Keratinocyte (primary cell): ENCODE measurements around the gene FAM120B. TPM values are rescaled to one million over a fixed set of nuclear protein-coding genes. Genes with fewer than 3 reads are reported as not detected.

Experiments
- DNase-seq: peaks from one replicate; pipeline ENCODE4 v3.0.0-alpha.2; 2011; ENCODE audit warnings: low read depth, missing footprints, low spot score
- FAIRE-seq: peaks from 2 replicates; lab custom pipeline; 2011; peaks lifted over from hg19 to GRCh38; lab: Jason Lieb, UNC
- H2AFZ ChIP-seq: 2 replicates; pipeline ENCODE4 v1.6.0; 2012; ENCODE audit warnings: low read length, control low read depth, inconsistent platforms; ENCODE audit not compliant: control insufficient read depth
- H3K27ac ChIP-seq: 2 replicates; pipeline ENCODE4 v1.5.1; 2011; ENCODE audit warnings: low read length; ENCODE audit not compliant: control insufficient read depth, insufficient read depth
- H3K27me3 ChIP-seq: 3 replicates; pipeline ENCODE4 v1.6.0; 2011; ENCODE audit warnings: low read length; ENCODE audit not compliant: control insufficient read depth, insufficient read depth; ENCODE audit errors: extremely low read depth
- H3K36me3 ChIP-seq, 2 experiments: 2 replicates in 1 of 2; 3 replicates in 1 of 2; pipeline ENCODE4 v1.5.1; 2011; ENCODE audit warnings: low read length in 2 of 2, mild to moderate bottlenecking in 1 of 2; ENCODE audit not compliant: control insufficient read depth in 2 of 2, insufficient read depth in 2 of 2; ENCODE audit errors: extremely low read depth in 1 of 2
- H3K4me1 ChIP-seq: 3 replicates; pipeline ENCODE4 v1.5.1; 2011; ENCODE audit warnings: low read length; ENCODE audit not compliant: control insufficient read depth, insufficient read depth; ENCODE audit errors: extremely low read depth
- H3K4me2 ChIP-seq: 3 replicates; pipeline ENCODE4 v1.6.0; 2011; ENCODE audit warnings: low read depth, low read length; ENCODE audit not compliant: control insufficient read depth, insufficient read depth; ENCODE audit errors: extremely low read depth
- H3K4me3 ChIP-seq, 3 experiments: fragments of 200-600 bp in 1 of 3; sonication (generic) in 1 of 3; 2 replicates in 2 of 3; 3 replicates in 1 of 3; pipeline ENCODE4 v1.5.1; 2011 to 2016; ENCODE audit warnings: low read length in 3 of 3, mild to moderate bottlenecking in 3 of 3, control low read depth in 2 of 3, inconsistent platforms in 1 of 3, low read depth in 1 of 3, mixed read lengths in 1 of 3, mixed run types in 1 of 3, moderate library complexity in 1 of 3; ENCODE audit not compliant: control insufficient read depth in 2 of 3, insufficient read depth in 2 of 3; ENCODE audit errors: extremely low read depth in 1 of 3
- H3K79me2 ChIP-seq: 2 replicates; pipeline ENCODE4 v1.6.0; 2012; ENCODE audit warnings: low read length; ENCODE audit not compliant: control insufficient read depth, insufficient read depth
- H3K9ac ChIP-seq: 3 replicates; pipeline ENCODE4 v1.6.0; 2011; ENCODE audit warnings: low read length; ENCODE audit not compliant: control insufficient read depth, insufficient read depth; ENCODE audit errors: extremely low read depth
- H3K9me1 ChIP-seq: 3 replicates; pipeline ENCODE4 v1.6.0; 2011; ENCODE audit warnings: low read length; ENCODE audit not compliant: control insufficient read depth, insufficient read depth; ENCODE audit errors: extremely low read depth
- H3K9me3 ChIP-seq: 2 replicates; pipeline ENCODE4 v1.5.1; 2012; ENCODE audit warnings: low read depth, low read length; ENCODE audit not compliant: control insufficient read depth
- H4K20me1 ChIP-seq: 3 replicates; pipeline ENCODE4 v1.6.0; 2011; ENCODE audit warnings: low read length; ENCODE audit not compliant: control insufficient read depth, insufficient read depth; ENCODE audit errors: extremely low read depth
- CTCF ChIP-seq, 3 experiments: IDR thresholded peaks in 1 of 3; conservative IDR thresholded peaks in 1 of 3; optimal IDR thresholded peaks in 1 of 3; 2 replicates in 2 of 3; 3 replicates in 1 of 3; pipeline versions ENCODE3 to v1.5.1; 2011; ENCODE audit warnings: low read length in 3 of 3, mild to moderate bottlenecking in 3 of 3, moderate library complexity in 2 of 3, control low read depth in 1 of 3, inconsistent platforms in 1 of 3; ENCODE audit not compliant: insufficient read depth in 2 of 3; ENCODE audit errors: extremely low read depth in 1 of 3
- EZH2 ChIP-seq: IDR thresholded peaks from one replicate; pipeline ENCODE4 v1.6.1; 2012; ENCODE audit warnings: inconsistent platforms, mild to moderate bottlenecking, low read length, moderate library complexity
- dilution Hi-C: fragments of 300-500 bp; cut with MboI; formaldehyde crosslinking; loops from one replicate; pipeline ENCODE4 v1.7.0; 2020; ENCODE audit warnings: low sequenced_read_pairs; ENCODE audit not compliant: extremely low pct_ligation_motif_present
- polyA plus RNA-seq, 5 experiments: library from polyadenylated mRNA; depleted of rRNA in 3 of 5; stranded (reverse) in 3 of 5; stranded (forward) in 1 of 5; unstranded in 1 of 5; fragments of >200 nt; gene quantifications; 1 replicate in 1 of 5; 2 replicates in 3 of 5; 3 replicates in 1 of 5; pipeline versions ENCODE4 v1.2.1 to v1.2.3, GENCODE V29; 2011 to 2012; ENCODE audit warnings: missing spikeins in 2 of 5, low read depth in 1 of 5, low replicate concordance in 1 of 5

FAM120B gene
- polyA plus RNA-seq, 1 donor (not counting 4 experiments of a cell fraction or from before 2014, with no cell fraction given): 17.4 TPM

- H3K4me3 ChIP-seq: no peak overlapping the region
- no peak overlapping the region for H3K9ac ChIP-seq
- H3K9me3 ChIP-seq: no peaks in the 10 kb centered on the region
- H3K27ac ChIP-seq: no peak overlapping the region
- dilution Hi-C loops: no loop called here
- no peaks in the 10 kb centered on the region for H3K79me2 ChIP-seq
- no peak overlapping the region for H2AFZ ChIP-seq
- no peak for TF ChIP-seq EZH2
- H3K4me1 ChIP-seq: no peaks in the 10 kb centered on the region
- DNase-seq (no peak), FAIRE-seq (no peak)
- H4K20me1 ChIP-seq: no peaks in the 10 kb centered on the region
- H3K4me2 ChIP-seq: no peak overlapping the region
- H3K36me3 ChIP-seq: no peaks in the 10 kb centered on the region
- no peaks in the 10 kb centered on the region for H3K27me3 ChIP-seq
- H3K9me1 ChIP-seq: no peaks in the 10 kb centered on the region
Measured at GRCh38 chr6:170423814-170424603, 117.5 kb downstream of the FAM120B start.

GRCh38 chr6:170424604-170425126 lies 118.1 kb downstream of the FAM120B start:
- no peak overlapping the region for H3K27ac ChIP-seq
- H2AFZ ChIP-seq: no peak overlapping the region
- H4K20me1 ChIP-seq: no peaks in the 10 kb centered on the region
- H3K9ac ChIP-seq: no peak overlapping the region
- no peaks in the 10 kb centered on the region for H3K79me2 ChIP-seq
- no peaks in the 10 kb centered on the region for H3K27me3 ChIP-seq
- FAIRE-seq (no peak), DNase-seq (no peak)
- no peak overlapping the region for H3K4me2 ChIP-seq
- no peak overlapping the region for H3K4me3 ChIP-seq
- H3K36me3 ChIP-seq: no peaks in the 10 kb centered on the region
- no peaks in the 10 kb centered on the region for H3K9me3 ChIP-seq
- H3K9me1 ChIP-seq: no peaks in the 10 kb centered on the region
- no peaks in the 10 kb centered on the region for H3K4me1 ChIP-seq
- TF ChIP-seq EZH2: no peak
- TF ChIP-seq CTCF (optimal IDR thresholded peaks at IDR 0.05 in 1 of 3, IDR thresholded peaks at IDR 0.05 in 1 of 3, conservative IDR thresholded peaks at IDR 0.05 in 1 of 3; ENCODE audit: extremely low read depth in 1 of 3, insufficient read depth in 2 of 3, low read length in 3 of 3): no peak
- dilution Hi-C loops: no loop called here
